HepG2 (cell line): ENCODE results near the gene USP7. TPM values are rescaled to one million over a fixed set of nuclear protein-coding genes. Genes with fewer than 3 reads are reported as not detected.
A peak's percentile ranks its signal among the peaks of the same experiment; 100 is the strongest.

Source experiments
- ATAC-seq: fragments of 200-7000 bp; cut with Tn5 transposase; 3 replicates; pipeline ENCODE4 v1.9.1; 2020; ENCODE audit warnings: mild to moderate bottlenecking, moderate library complexity
- BruUV-seq: library from RNA; stranded (reverse); fragments of 400-500 nt; replicated peaks from 2 replicates; lab custom pipeline; 2021; lab: Mats Ljungman, UMichigan
- CTCF ChIA-PET: fragments of 300-600 bp; formaldehyde crosslinking; extraction: SDS; loops from one replicate; lab custom pipeline; 2021; ENCODE audit warnings: low total read pairs, inconsistent platforms, low intra/inter-chr PET ratio; lab: Yijun Ruan, JAX
- POLR2A ChIA-PET: fragments of 350-600 bp; sonication (Branson Sonifier 250); formaldehyde crosslinking; loops from one replicate; lab custom pipeline; 2020; ENCODE audit warnings: antibody characterized with exemption, inconsistent platforms; lab: Yijun Ruan, JAX
- DNase-seq: peaks from one replicate; pipeline ENCODE4 v3.0.0-alpha.2; 2015; ENCODE audit warnings: low spot score
- FAIRE-seq: peaks from 3 replicates; lab custom pipeline; 2011; peaks lifted over from hg19 to GRCh38; lab: Jason Lieb, UNC
- H2AFZ ChIP-seq: one replicate; pipeline ENCODE4 v1.6.1; 2011; ENCODE audit warnings: low read length, inconsistent platforms
- H3K27ac ChIP-seq: fragments of 300-600 bp; 3 replicates; pipeline ENCODE4 v1.8.0; 2011; ENCODE audit warnings: mixed run types, mild to moderate bottlenecking, mixed read lengths, low read length, inconsistent platforms; ENCODE audit not compliant: insufficient read depth; ENCODE audit errors: extremely low read length
- H3K27me3 ChIP-seq, 2 experiments: fragments of 200-600 bp in 1 of 2; 2 replicates in 1 of 2; 3 replicates in 1 of 2; pipeline versions ENCODE4 v1.6.0 to v1.8.0; 2011; ENCODE audit warnings: low read length in 2 of 2, mild to moderate bottlenecking in 2 of 2, moderate library complexity in 2 of 2, inconsistent platforms in 1 of 2; ENCODE audit not compliant: insufficient read depth in 2 of 2, control insufficient read depth in 1 of 2
- H3K36me3 ChIP-seq, 2 experiments: fragments of 200-600 bp in 1 of 2; replicated peaks in 1 of 2; 2 replicates in 1 of 2; 3 replicates in 1 of 2; pipeline versions ENCODE4 v1.5.1 to v1.8.0; 2011; ENCODE audit warnings: low read length in 2 of 2, inconsistent platforms in 1 of 2; ENCODE audit not compliant: insufficient read depth in 2 of 2, control insufficient read depth in 1 of 2
- H3K4me1 ChIP-seq: 2 replicates; pipeline ENCODE4 v1.5.1; 2012; ENCODE audit warnings: low read length, inconsistent platforms; ENCODE audit not compliant: insufficient read depth
- H3K4me2 ChIP-seq: 2 replicates; pipeline ENCODE4 v1.6.0; 2011; ENCODE audit warnings: low read depth, low read length, inconsistent platforms
- H3K4me3 ChIP-seq, 3 experiments: fragments of 200-600 bp in 1 of 3; sonication (generic), shearing (Covaris generic) in 1 of 3; replicated peaks in 1 of 3; 2 replicates each; pipeline ENCODE4 v1.5.1; 2011 to 2016; ENCODE audit warnings: low read length in 3 of 3, inconsistent platforms in 2 of 3, low read depth in 2 of 3, mild to moderate bottlenecking in 2 of 3, control low read depth in 1 of 3, mixed read lengths in 1 of 3; ENCODE audit not compliant: insufficient read depth in 1 of 3
- H3K79me2 ChIP-seq: one replicate; pipeline ENCODE4 v1.6.1; 2011; ENCODE audit warnings: low read length, inconsistent platforms; ENCODE audit not compliant: insufficient read depth
- H3K9ac ChIP-seq: 2 replicates; pipeline ENCODE4 v1.6.0; 2011; ENCODE audit warnings: mild to moderate bottlenecking, low read depth, low read length, inconsistent platforms; ENCODE audit not compliant: insufficient read depth
- H3K9me3 ChIP-seq: 2 replicates; pipeline ENCODE4 v1.5.1; 2012; ENCODE audit warnings: mild to moderate bottlenecking, low read length
- H4K20me1 ChIP-seq: 2 replicates; pipeline ENCODE4 v1.6.0; 2011; ENCODE audit warnings: inconsistent platforms, mild to moderate bottlenecking, low read length, moderate library complexity; ENCODE audit not compliant: insufficient read depth
- ATF7 ChIP-seq, 2 experiments: fragments of 450-650 bp in 1 of 2; sonication (generic) in 1 of 2; formaldehyde crosslinking in 1 of 2; IDR thresholded peaks; 2 replicates each; pipeline versions ENCODE4 v1.4.0 to v1.6.1; 2016 to 2020; ENCODE audit warnings: antibody characterized with exemption in 1 of 2, mild to moderate bottlenecking in 1 of 2, missing genetic modification reagents in 1 of 2
- BHLHE40 ChIP-seq: IDR thresholded peaks from 2 replicates; pipeline ENCODE4 v1.6.1; 2011; ENCODE audit warnings: low read length, improper control_type of control experiment
- CBX5 ChIP-seq: sonication (generic); formaldehyde crosslinking; IDR thresholded peaks from 2 replicates; pipeline ENCODE4 v1.4.0; 2020; ENCODE audit warnings: missing genetic modification reagents, borderline replicate concordance
- CEBPB ChIP-seq: IDR thresholded peaks from 2 replicates; pipeline ENCODE4 v1.6.1; 2011; ENCODE audit warnings: low read depth, low read length, improper control_type of control experiment, borderline replicate concordance
- EP300 ChIP-seq, 3 experiments: sonication (generic) in 1 of 3; formaldehyde crosslinking in 1 of 3; IDR thresholded peaks; 2 replicates each; pipeline versions ENCODE4 v1.5.1 to v1.6.1; 2011 to 2020; ENCODE audit warnings: low read depth in 2 of 3, low read length in 2 of 3, borderline replicate concordance in 1 of 3, improper control_type of control experiment in 1 of 3, mild to moderate bottlenecking in 1 of 3, missing genetic modification reagents in 1 of 3, moderate library complexity in 1 of 3
- FOXA3 ChIP-seq: IDR thresholded peaks from 2 replicates; pipeline ENCODE4 v1.6.1; 2016; ENCODE audit warnings: missing genetic modification reagents, missing compliant biosample characterization
- FOXP1 ChIP-seq, 2 experiments: fragments of 450-650 bp in 1 of 2; IDR thresholded peaks; 2 replicates each; pipeline ENCODE4 v1.6.1; 2017 to 2018; ENCODE audit warnings: antibody characterized with exemption in 1 of 2
- SAP130 ChIP-seq: IDR thresholded peaks from 2 replicates; pipeline ENCODE4 v1.6.1; 2016; ENCODE audit warnings: low read depth
- SOX5 ChIP-seq: IDR thresholded peaks from 2 replicates; pipeline ENCODE4 v1.6.1; 2016; ENCODE audit warnings: borderline replicate concordance
- SRY ChIP-seq: sonication (generic); formaldehyde crosslinking; IDR thresholded peaks from 2 replicates; pipeline ENCODE4 v1.8.0; 2022; ENCODE audit warnings: mild to moderate bottlenecking, missing genetic modification reagents
- ZNF350 ChIP-seq: sonication (generic); formaldehyde crosslinking; IDR thresholded peaks from 2 replicates; pipeline ENCODE4 v1.4.0; 2020; ENCODE audit warnings: mild to moderate bottlenecking, low read depth, missing genetic modification reagents, borderline replicate concordance
- ZNF460 ChIP-seq: sonication (generic); formaldehyde crosslinking; IDR thresholded peaks from 2 replicates; pipeline ENCODE4 v1.5.1; 2020; ENCODE audit warnings: missing genetic modification reagents, mild to moderate bottlenecking, borderline replicate concordance
- WGBS: methylation state at CpG from one replicate; pipeline ENCODE4 v1.1.6; 2017; ENCODE audit warnings: low lambda C conversion rate; 5-methylcytosine and 5-hydroxymethylcytosine counted together
- in situ Hi-C: cut with HindIII; loops from 2 replicates; pipeline ENCODE4 v1.10.0; 2017; ENCODE audit warnings: low pct_unique_long_range_greater_than_20kb; ENCODE audit not compliant: extremely low pct_ligation_motif_present
- intact Hi-C: fragments of 100-400 bp; cut with micrococcal nuclease; formaldehyde crosslinking; loops from one replicate; pipeline ENCODE4 v1.10.0; 2022; ENCODE audit not compliant: unreplicated experiment
- polyA plus RNA-seq, 8 experiments: library from polyadenylated mRNA; depleted of rRNA in 3 of 8; stranded (reverse) in 7 of 8; unstranded in 1 of 8; fragments of >200 nt; fragmentation: Illumina TruSeq in 4 of 8; extraction: Trizol in 4 of 8; gene quantifications; 2 replicates each; pipeline versions ENCODE4 v1.2.1 to v1.2.3, GENCODE V29; 2011 to 2016; ENCODE audit warnings: low read depth in 4 of 8, missing spikeins in 1 of 8, mixed read lengths in 1 of 8; ENCODE audit not compliant: insufficient read depth in 1 of 8
- total RNA-seq, 5 experiments: library from RNA; depleted of rRNA; stranded (reverse); fragments of >200 nt; fragmentation: Illumina TruSeq; extraction: Trizol; gene quantifications; 2 replicates each; pipeline ENCODE4 v1.2.3, GENCODE V29; 2016; ENCODE audit warnings: low read depth in 1 of 5
- TF ChIP-seq, protein P1 (sequence below): sonication (generic); formaldehyde crosslinking; IDR thresholded peaks from 2 replicates; pipeline ENCODE4 v1.4.0; 2020; ENCODE audit warnings: missing genetic modification reagents, borderline replicate concordance
- TF ChIP-seq, protein P2 (sequence below): sonication (generic); formaldehyde crosslinking; IDR thresholded peaks from 2 replicates; pipeline ENCODE4 v1.4.0; 2020; ENCODE audit warnings: low read depth, mild to moderate bottlenecking, missing genetic modification reagents

USP7 gene
- total and polyA plus RNA-seq, 2 of the 13 experiments (the other 11 are each of a cell fraction or from before 2014, with no cell fraction given), result 52.5 to 173 TPM

DNA sequence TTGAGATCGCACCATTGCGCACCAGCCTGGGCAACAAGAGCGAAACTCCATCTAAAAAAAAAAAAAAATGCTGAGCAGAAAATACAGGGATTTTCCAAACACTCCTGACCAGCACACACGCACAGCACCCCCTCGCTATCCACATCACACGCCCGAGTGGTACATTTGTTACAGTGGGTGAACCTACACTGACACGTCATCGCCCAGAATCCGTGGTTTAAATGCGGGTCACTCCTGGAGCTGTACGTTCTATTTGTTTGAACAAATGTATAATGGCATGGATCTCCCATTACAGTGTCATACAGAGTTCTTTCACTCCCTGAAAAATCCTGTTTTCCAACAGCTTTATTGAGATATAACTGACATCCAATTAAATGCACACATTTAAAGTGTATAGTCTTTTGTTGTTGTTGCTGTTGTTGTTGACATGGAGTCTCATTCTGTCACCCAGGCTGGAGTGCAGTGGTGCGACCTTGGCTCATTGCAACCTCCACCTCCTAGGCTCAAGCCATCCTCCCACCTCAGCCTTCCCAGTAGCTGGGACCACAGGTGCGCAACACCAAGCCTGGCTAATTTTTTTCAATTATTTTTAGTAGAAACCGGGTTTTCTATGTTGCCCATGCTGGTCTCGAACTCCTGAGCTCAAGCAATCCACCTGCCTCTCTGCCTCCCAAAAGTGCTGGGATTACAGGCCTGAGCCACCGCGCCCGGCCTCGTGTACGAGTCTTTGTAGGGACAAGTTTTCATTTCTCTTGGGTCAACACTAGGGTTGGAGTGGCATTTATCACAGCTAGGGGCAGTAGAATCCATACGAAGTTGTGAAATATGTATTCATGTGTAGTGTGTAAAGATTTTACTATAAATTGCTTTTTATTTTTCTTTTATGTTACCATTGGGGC lies 90.5 kb downstream of the USP7 start (continued):
- TF ChIP-seq ZNF460 (CRISPR knock-in tag), result no peak
- peak; percentile 86 for TF ChIP-seq CEBPB
- TF ChIP-seq, all 625 proteins: peak for 59

DNA sequence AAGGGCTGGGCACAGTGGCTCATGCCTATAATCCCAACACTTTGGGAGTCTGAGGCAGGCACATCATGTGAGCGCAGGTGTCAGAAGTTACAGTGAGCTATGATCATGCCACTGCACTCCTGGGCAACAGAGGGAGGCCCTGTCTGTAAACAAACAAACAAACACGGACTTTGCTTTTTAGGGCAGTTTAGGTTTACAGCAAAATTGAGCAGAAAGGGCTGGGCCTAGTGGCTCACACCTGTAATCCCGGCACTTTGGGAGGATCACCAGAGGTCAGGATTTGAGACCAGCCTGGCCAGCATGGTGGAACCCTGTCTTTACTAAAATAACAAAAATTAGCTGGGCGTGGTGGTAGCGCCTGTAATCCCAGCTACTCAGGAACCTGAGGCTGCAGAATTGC lies 91.6 kb downstream of the USP7 start:
- Histone ChIP-seq H3K36me3 (no peaks in the 10 kb centered on the region), H3K27ac (no peak overlapping the region), H4K20me1 (peaks cover 10% of the 10 kb centered on the region; the same call in 1 of the 2 replicates), H3K4me1 (peaks cover 64% of the 10 kb centered on the region), H3K79me2 (peaks cover 15% of the 10 kb centered on the region), H3K4me2 (peak overlapping the region; percentile 80), H3K9me3 (no peaks in the 10 kb centered on the region), H3K27me3 (no peaks in the 10 kb centered on the region; a peak in 1 of 5 replicates), H3K9ac (no peak overlapping the region; the same call in 1 of the 2 replicates), H3K4me3 (0 out of 6 replicates have a peak overlapping the region, but pooled peaks of 1 of the 3 experiments have one; percentile 17), H2AFZ (no peak overlapping the region)
- BruUV-seq, result no TSS peak
- intact Hi-C loops, result no loop called here
- CTCF ChIA-PET, result no interaction called here
- POLR2A ChIA-PET, result interaction anchor here (4.5 to 10.4 kb wide), 3 partner anchors 8 to 12 kb away, joined by 46 to 235 read pairs (median 55); partner anchors contain the start of gene LITAFD
- DNase-seq, result no peak
- WGBS, result 33% methylated on average over 5 of the region's 5 CpGs
- no peak for ATAC-seq
- no peak for FAIRE-seq
- in situ Hi-C loops, result no loop called here
- TF ChIP-seq EP300 (IDR thresholded peaks at IDR 0.05; ENCODE audit: low read depth in 2 of 2, low read length in 2 of 2) (0 out of 4 replicates have a peak, but pooled peaks of 1 of the 2 experiments have one; percentile 6), EP300 (CRISPR knock-in tag; IDR thresholded peaks at IDR 0.05; ENCODE audit: borderline replicate concordance) (no peak), SAP130 (CRISPR knock-in tag) (peak; percentile 40; the same call in 1 of the 2 replicates), BHLHE40 (peak; percentile 54; the same call in 1 of the 2 replicates), FOXP1 (IDR thresholded peaks at IDR 0.05) (peak; percentile 89), FOXP1 (CRISPR knock-in tag; IDR thresholded peaks at IDR 0.05) (peak; percentile 98), SRY (peak; percentile 46; the same call in 1 of the 2 replicates), ATF7 (IDR thresholded peaks at IDR 0.05) (no peak), ATF7 (CRISPR knock-in tag; IDR thresholded peaks at IDR 0.05) (0 out of 2 replicates have a peak, but pooled peaks have one; percentile 17), ZNF350 (CRISPR knock-in tag) (no peak), SOX5 (CRISPR knock-in tag) (peak; percentile 50; the same call in 1 of the 2 replicates), FOXA3 (CRISPR knock-in tag) (peak; percentile 68; the same call in 1 of the 2 replicates), CBX5 (CRISPR knock-in tag) (0 out of 2 replicates have a peak, but pooled peaks have one; percentile 37)
- TF ChIP-seq, protein P1, sequence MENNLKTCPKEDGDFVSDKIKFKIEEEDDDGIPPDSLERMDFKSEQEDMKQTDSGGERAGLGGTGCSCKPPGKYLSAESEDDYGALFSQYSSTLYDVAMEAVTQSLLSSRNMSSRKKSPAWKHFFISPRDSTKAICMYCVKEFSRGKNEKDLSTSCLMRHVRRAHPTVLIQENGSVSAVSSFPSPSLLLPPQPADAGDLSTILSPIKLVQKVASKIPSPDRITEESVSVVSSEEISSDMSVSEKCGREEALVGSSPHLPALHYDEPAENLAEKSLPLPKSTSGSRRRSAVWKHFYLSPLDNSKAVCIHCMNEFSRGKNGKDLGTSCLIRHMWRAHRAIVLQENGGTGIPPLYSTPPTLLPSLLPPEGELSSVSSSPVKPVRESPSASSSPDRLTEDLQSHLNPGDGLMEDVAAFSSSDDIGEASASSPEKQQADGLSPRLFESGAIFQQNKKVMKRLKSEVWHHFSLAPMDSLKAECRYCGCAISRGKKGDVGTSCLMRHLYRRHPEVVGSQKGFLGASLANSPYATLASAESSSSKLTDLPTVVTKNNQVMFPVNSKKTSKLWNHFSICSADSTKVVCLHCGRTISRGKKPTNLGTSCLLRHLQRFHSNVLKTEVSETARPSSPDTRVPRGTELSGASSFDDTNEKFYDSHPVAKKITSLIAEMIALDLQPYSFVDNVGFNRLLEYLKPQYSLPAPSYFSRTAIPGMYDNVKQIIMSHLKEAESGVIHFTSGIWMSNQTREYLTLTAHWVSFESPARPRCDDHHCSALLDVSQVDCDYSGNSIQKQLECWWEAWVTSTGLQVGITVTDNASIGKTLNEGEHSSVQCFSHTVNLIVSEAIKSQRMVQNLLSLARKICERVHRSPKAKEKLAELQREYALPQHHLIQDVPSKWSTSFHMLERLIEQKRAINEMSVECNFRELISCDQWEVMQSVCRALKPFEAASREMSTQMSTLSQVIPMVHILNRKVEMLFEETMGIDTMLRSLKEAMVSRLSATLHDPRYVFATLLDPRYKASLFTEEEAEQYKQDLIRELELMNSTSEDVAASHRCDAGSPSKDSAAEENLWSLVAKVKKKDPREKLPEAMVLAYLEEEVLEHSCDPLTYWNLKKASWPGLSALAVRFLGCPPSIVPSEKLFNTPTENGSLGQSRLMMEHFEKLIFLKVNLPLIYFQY (CRISPR knock-in tag), result 0 out of 2 replicates have a peak, but pooled peaks have one; percentile 18
- TF ChIP-seq, protein P2, sequence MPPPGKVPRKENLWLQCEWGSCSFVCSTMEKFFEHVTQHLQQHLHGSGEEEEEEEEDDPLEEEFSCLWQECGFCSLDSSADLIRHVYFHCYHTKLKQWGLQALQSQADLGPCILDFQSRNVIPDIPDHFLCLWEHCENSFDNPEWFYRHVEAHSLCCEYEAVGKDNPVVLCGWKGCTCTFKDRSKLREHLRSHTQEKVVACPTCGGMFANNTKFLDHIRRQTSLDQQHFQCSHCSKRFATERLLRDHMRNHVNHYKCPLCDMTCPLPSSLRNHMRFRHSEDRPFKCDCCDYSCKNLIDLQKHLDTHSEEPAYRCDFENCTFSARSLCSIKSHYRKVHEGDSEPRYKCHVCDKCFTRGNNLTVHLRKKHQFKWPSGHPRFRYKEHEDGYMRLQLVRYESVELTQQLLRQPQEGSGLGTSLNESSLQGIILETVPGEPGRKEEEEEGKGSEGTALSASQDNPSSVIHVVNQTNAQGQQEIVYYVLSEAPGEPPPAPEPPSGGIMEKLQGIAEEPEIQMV (CRISPR knock-in tag), result 0 out of 2 replicates have a peak, but pooled peaks have one; percentile 21
